Neural progenitor cell (in vitro differentiated cells): Measurements from ENCODE around the gene PPP2R5A. TPM values are rescaled to one million over a fixed set of nuclear protein-coding genes. Genes with fewer than 3 reads are reported as not detected.

Experiments
- DNase-seq: peaks from one replicate; pipeline ENCODE4 v3.0.0-alpha.2; 2016; ENCODE audit warnings: low spot score
- H2AFZ ChIP-seq: fragments of 200-600 bp; sonication (generic); replicated peaks from 2 replicates; pipeline ENCODE4 v1.6.1; 2016; ENCODE audit warnings: antibody characterized with exemption
- H3F3A ChIP-seq: fragments of 200-600 bp; sonication (generic); 2 replicates; pipeline ENCODE4 v1.6.1; 2016; ENCODE audit warnings: antibody characterized with exemption, low read depth
- H3K27ac ChIP-seq: fragments of 200-600 bp; sonication (generic); 2 replicates; pipeline ENCODE4 v1.5.1; 2016; ENCODE audit warnings: mild to moderate bottlenecking
- H3K27me3 ChIP-seq: fragments of 200-600 bp; sonication (generic); 2 replicates; pipeline ENCODE4 v1.6.1; 2016; ENCODE audit warnings: mild to moderate bottlenecking, moderate library complexity
- H3K36me3 ChIP-seq: fragments of 200-600 bp; sonication (generic); 2 replicates; pipeline ENCODE4 v1.5.1; 2016
- H3K4me1 ChIP-seq: fragments of 200-600 bp; sonication (generic); 2 replicates; pipeline ENCODE4 v1.6.1; 2016; ENCODE audit warnings: mixed run types
- H3K4me2 ChIP-seq: fragments of 200-600 bp; sonication (generic); 2 replicates; pipeline ENCODE4 v1.6.1; 2016
- H3K4me3 ChIP-seq: fragments of 200-600 bp; sonication (generic); 2 replicates; pipeline ENCODE4 v1.5.1; 2016
- H3K79me2 ChIP-seq: fragments of 200-600 bp; sonication (generic); 2 replicates; pipeline ENCODE4 v1.6.1; 2016; ENCODE audit warnings: low read depth
- H3K9ac ChIP-seq: fragments of 200-600 bp; sonication (generic); 2 replicates; pipeline ENCODE4 v1.6.1; 2016
- H3K9me3 ChIP-seq: fragments of 200-600 bp; sonication (generic); 2 replicates; pipeline ENCODE4 v1.5.1; 2016; ENCODE audit warnings: low read depth
- H4K20me1 ChIP-seq: fragments of 200-600 bp; sonication (generic); 2 replicates; pipeline ENCODE4 v1.6.1; 2016; ENCODE audit warnings: low read depth
- H3K27ac Mint-ChIP-seq: 3 replicates; pipeline ENCODE4 v1.8.0; 2021; ENCODE audit warnings: mixed read lengths
- H3K27me3 Mint-ChIP-seq: 2 replicates; pipeline ENCODE4 v1.8.0; 2022; ENCODE audit warnings: low read depth, mild to moderate bottlenecking, inconsistent platforms, moderate library complexity, mixed read lengths; ENCODE audit not compliant: insufficient read depth
- H3K36me3 Mint-ChIP-seq: 3 replicates; pipeline ENCODE4 v1.8.0; 2021; ENCODE audit warnings: mixed read lengths
- H3K4me1 Mint-ChIP-seq: 3 replicates; pipeline ENCODE4 v1.8.0; 2021; ENCODE audit warnings: mixed read lengths
- H3K4me3 Mint-ChIP-seq: 3 replicates; pipeline ENCODE4 v1.8.0; 2021; ENCODE audit warnings: mild to moderate bottlenecking, moderate library complexity, mixed read lengths
- H3K9me3 Mint-ChIP-seq: 3 replicates; pipeline ENCODE4 v1.8.0; 2020; ENCODE audit warnings: mixed read lengths
- CTCF ChIP-seq: fragments of 200-600 bp; sonication (generic); IDR thresholded peaks from 2 replicates; pipeline ENCODE4 v1.5.1; 2017; ENCODE audit warnings: antibody characterized with exemption, mild to moderate bottlenecking
- EZH2 ChIP-seq: fragments of 200-600 bp; sonication (generic); IDR thresholded peaks from 2 replicates; pipeline ENCODE4 v1.6.1; 2017; ENCODE audit warnings: antibody characterized with exemption, mild to moderate bottlenecking, moderate library complexity
- EZH2phosphoT487 ChIP-seq: fragments of 200-600 bp; sonication (generic); IDR thresholded peaks from 2 replicates; pipeline ENCODE4 v1.6.1; 2017; ENCODE audit warnings: antibody characterized with exemption
- total RNA-seq: library from RNA; depleted of rRNA; stranded (reverse); fragments of >200 nt; gene quantifications from 2 replicates; pipeline ENCODE4 v1.2.3, GENCODE V29; 2015; ENCODE audit warnings: low replicate concordance

PPP2R5A gene
- total RNA-seq, 1 donor from 2014 or later, result 27.9 TPM

DNA sequence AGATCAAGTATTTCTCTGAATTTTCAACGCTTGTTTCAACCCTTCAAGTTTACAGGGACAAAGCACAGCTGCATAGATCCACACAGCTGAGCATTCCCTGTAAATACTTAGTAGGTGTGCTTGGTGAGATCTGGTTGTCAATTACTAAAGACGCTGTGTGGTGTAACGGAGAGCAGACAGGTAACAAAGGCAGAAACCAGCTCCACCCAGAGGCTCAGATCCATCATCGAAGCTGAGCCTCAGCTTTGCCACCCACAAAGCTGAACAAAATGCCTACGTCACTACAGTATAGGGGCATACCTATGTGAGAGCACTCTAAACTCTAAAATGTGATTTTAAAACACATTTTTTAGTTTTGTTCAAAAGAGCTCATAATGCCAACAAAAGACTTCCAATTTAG lies 90.8 kb downstream of the PPP2R5A start:
- Histone ChIP-seq H3K36me3 (peaks cover 12% of the 10 kb centered on the region), H3K4me1 (no peaks in the 10 kb centered on the region), H4K20me1 (no peaks in the 10 kb centered on the region), H3K79me2 (no peaks in the 10 kb centered on the region), H3K9ac (no peak overlapping the region), H3K9me3 (peaks cover 8% of the 10 kb centered on the region), H2AFZ (no peak overlapping the region), H3F3A (no peaks in the 10 kb centered on the region), H3K27ac (no peak overlapping the region), H3K27me3 (no peaks in the 10 kb centered on the region), H3K4me3 (no peak overlapping the region), H3K4me2 (no peak overlapping the region)
- TF ChIP-seq EZH2 (no peak), EZH2phosphoT487 (no peak), CTCF (no peak)
- Mint-ChIP-seq H3K4me1 (no peaks in the 10 kb centered on the region), H3K27ac (no peak overlapping the region), H3K4me3 (no peak overlapping the region), H3K27me3 (no peaks in the 10 kb centered on the region), H3K9me3 (peaks cover 20% of the 10 kb centered on the region), H3K36me3 (peaks cover 60% of the 10 kb centered on the region)
- DNase-seq, result no peak

GRCh38 chr1:212377644-212378043 lies 92.4 kb downstream of the PPP2R5A start:
- H3K27ac Mint-ChIP-seq, result no peak overlapping the region
- no peak overlapping the region for H3K4me3 Mint-ChIP-seq
- Histone ChIP-seq H3K79me2 (no peaks in the 10 kb centered on the region), H3F3A (no peaks in the 10 kb centered on the region), H3K4me3 (no peak overlapping the region), H3K27ac (no peak overlapping the region), H3K4me2 (no peak overlapping the region), H3K9ac (no peak overlapping the region), H3K36me3 (peaks cover 12% of the 10 kb centered on the region), H3K27me3 (no peaks in the 10 kb centered on the region), H3K9me3 (peaks cover 4% of the 10 kb centered on the region), H2AFZ (no peak overlapping the region), H4K20me1 (no peaks in the 10 kb centered on the region), H3K4me1 (no peaks in the 10 kb centered on the region)
- H3K4me1 Mint-ChIP-seq, result no peaks in the 10 kb centered on the region
- H3K36me3 Mint-ChIP-seq, result peaks cover 46% of the 10 kb centered on the region
- no peak for DNase-seq
- H3K27me3 Mint-ChIP-seq, result no peaks in the 10 kb centered on the region
- H3K9me3 Mint-ChIP-seq, result peaks cover 8% of the 10 kb centered on the region
- TF ChIP-seq EZH2phosphoT487 (no peak), EZH2 (no peak), CTCF (no peak)

- H3K36me3 ChIP-seq, result peaks cover 4% of the 10 kb centered on the region
- no peak overlapping the region for H3K4me3 ChIP-seq
- no peaks in the 10 kb centered on the region for H3K4me1 ChIP-seq
- H3K27ac ChIP-seq, result no peak overlapping the region
- H3K9me3 Mint-ChIP-seq, result no peaks in the 10 kb centered on the region
- H3K79me2 ChIP-seq, result no peaks in the 10 kb centered on the region
- no peak overlapping the region for H3K27ac Mint-ChIP-seq
- no peak for TF ChIP-seq CTCF
- TF ChIP-seq EZH2phosphoT487, result no peak
- no peak for TF ChIP-seq EZH2
- no peak overlapping the region for H3K4me2 ChIP-seq
- no peaks in the 10 kb centered on the region for H3K9me3 ChIP-seq
- no peak overlapping the region for H2AFZ ChIP-seq
- H3F3A ChIP-seq, result no peaks in the 10 kb centered on the region
- no peak overlapping the region for H3K4me3 Mint-ChIP-seq
- no peaks in the 10 kb centered on the region for H3K27me3 Mint-ChIP-seq
- no peak overlapping the region for H3K9ac ChIP-seq
- H4K20me1 ChIP-seq, result no peaks in the 10 kb centered on the region
- no peak for DNase-seq
- H3K36me3 Mint-ChIP-seq, result peaks cover 36% of the 10 kb centered on the region
- H3K4me1 Mint-ChIP-seq, result no peaks in the 10 kb centered on the region
- H3K27me3 ChIP-seq, result no peaks in the 10 kb centered on the region
Observed at GRCh38 chr1:212379366-212379765, 94.2 kb downstream of the PPP2R5A start.
